GM10266 (cell line): ENCODE data around the gene CTBP1.

ENCODE experiments used
- DNase-seq: peaks from one replicate; pipeline ENCODE4 v3.0.0; 2012; ENCODE audit errors: extremely low spot score
- CTCF ChIP-seq: IDR thresholded peaks from 2 replicates; pipeline ENCODE4 v1.5.1; 2012; ENCODE audit warnings: mild to moderate bottlenecking, low read depth; ENCODE audit not compliant: control insufficient read depth, insufficient read depth; ENCODE audit errors: missing control alignments

Gene CTBP1

DNA sequence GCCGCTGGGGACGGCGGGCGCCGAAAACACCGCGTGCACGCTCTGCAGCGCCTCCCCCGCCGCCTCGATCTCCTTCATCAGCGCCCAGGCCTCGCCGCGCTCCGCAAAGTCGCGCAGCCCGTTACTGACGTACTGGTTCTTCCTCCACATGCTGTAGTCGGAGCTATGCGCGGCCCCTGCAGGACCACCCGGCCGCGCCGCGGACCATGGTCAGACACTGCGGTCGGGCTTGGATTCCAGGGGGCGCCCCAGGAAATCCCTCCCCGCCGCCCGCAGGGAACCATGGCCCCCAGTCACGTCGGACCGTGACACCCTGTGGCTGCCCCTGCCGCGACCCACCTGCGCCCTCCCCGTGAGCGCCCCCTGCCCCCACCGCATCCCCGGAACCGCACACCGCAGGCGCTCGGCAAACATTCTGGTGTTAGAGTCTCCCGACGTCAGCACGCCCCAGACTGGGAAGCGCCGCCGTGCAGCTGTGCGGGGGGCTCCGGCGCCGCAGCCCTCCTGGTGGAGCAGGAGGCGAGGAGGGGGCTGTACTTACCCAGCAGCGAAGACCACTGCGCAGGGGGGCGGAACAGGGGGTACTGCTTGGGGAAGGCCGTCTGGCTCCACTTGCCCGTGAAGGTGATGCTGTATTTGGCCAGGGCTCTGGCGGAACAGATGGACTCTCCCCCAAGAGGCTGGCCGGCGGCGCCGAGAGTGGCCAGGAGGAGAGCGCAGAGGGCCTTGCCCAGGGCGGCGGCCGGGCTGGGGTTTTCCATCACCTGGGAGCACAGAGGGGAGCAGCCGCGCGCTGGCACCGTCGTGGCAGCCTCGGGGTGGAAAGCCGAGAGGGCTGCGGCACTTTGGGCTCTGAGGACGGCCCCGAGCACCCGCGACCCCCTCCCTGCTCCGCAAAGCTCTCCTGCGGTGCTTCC is 77.4 kb downstream of the CTBP1 start:
- DNase-seq, result no peak
- no peak for TF ChIP-seq CTCF

GRCh38 chr4:1170976-1171310 is 78.0 kb downstream of the CTBP1 start:
- no peak for TF ChIP-seq CTCF
- no peak for DNase-seq

DNA sequence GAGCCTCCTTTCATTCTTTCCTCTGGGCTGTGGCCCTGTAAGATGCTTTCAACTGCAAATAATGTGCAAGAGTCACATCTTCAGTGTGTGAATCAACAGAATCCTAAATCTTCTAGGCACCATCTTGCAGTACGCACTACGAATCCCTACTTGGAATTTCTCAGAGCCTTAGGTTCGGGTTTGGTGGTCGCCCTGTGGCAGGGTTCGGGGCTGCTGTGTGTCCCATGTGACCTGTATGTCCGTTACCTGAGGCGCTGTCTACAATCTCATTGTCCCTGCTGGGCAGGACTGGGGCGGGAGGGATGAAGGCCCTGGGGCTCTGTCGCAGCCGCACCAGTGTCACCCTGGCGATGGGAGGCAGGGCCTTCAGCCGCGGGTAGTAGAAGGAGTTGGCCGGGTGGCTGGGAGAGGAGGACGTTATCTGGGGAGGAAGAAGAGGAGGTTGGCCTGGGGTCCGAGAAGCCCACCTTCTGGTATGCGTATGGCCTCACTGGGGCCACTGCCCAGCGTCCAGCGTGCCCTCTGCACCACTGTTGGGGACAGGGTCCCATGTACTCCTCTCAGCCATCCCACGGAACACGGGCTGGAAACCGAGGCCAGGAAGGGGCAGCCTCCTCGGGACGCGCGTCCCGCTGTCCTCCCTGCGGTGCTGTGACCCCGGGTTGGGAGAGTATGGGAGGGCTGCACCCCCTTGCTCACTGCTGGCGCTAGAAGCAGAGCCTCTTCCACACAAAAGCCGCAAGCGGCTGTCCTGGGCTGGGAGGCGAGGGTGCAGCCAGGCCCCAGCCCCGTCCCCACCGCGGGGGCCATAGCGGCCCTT is 78.6 kb downstream of the CTBP1 start:
- no peak for TF ChIP-seq CTCF
- no peak for DNase-seq

DNA sequence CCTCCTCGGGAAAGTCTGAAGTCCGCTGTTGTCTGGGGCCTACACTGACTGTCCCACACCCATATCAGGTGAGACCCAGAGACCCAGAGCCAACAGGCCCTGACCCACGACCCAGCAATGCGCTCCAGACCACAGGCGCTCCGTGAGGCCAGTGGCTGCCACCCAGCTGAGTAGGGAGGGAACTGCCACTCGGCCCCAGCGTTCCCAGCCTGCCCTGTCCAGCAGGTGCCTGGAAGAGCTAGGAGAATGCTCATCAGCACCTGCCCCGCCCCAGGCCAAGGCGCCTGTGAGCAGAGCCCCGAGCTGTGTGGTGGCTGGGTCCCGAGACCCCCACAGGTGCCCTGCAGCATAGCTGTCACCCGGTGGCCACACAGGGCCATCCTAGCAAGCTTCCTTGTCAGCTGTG is 79.2 kb downstream of the CTBP1 start:
- DNase-seq, result no peak

DNA sequence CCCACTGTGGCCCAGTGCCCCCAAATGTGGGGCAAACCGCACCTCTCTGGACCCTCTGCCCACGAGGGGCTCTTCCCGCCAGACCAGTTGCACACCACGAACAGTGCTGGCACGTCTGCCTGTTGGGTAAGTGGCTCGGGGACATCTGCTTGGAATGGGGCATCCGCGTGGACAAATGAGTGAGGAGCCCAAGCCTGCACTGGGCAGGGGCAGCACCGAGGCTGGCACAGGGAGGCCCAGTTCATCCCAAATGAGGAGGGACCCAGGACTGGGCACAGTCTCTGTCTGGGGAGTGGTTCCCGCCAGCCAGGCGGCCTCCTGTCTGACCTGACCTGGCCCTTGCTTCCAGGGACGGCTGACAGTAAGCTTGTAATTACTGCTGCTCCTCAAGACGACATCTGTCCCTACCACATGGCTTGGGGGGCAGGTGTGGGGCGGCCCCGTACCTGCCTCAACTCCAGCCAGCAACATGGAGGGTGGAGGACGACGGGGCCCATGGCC is 79.7 kb downstream of the CTBP1 start:
- DNase-seq, result no peak
- TF ChIP-seq CTCF, result no peak

More for the DNA sequence above, 79.2 kb downstream of the CTBP1 start:
- no peak for TF ChIP-seq CTCF

DNA sequence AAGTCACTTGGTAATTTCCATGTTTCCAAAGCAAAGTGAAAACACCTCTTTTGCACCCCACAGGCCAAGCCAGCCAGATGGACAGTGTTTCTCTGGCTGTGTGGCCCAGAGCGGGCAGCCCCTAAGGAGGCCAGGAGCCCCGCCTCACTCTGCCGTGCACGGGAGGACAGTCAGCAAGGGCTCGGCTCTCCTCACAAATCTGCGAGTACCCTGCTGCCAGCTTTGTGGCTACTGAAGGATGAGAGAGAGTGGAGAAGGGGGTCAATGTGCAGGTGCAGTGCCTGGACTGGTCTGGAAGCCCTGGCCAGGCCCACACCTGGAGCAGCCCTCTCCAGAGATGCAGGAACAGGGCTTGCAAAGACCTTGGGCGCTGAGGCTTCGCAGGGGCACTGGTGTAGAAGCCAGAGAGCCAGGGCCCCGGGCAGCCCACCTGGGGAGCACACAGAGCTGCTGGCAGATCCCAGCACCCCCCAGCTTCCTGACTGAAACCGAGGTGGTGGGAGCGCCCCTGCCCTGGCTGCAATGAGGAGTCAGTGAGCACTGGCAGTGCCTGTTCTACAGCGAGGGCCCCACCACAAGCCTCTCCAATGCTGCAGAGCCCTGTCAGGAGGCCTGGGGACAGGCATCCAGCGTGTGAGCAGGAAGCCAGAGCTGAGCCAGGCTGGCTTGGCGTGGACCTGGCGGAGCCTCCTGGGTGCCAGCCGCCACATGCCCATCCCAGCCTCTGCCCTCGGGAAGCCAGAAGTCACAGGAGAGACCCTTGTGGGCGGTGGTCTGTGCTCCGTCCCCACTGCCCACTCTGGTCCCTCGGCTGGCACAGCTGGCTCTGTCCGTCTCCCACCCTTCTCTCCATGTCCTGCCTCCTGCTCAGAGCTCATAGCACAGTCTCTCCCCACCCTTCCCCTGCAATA is 80.5 kb downstream of the CTBP1 start:
- no peak for TF ChIP-seq CTCF
- no peak for DNase-seq
